Liver (tissue), 9 donors: ENCODE measurements around the gene MEGF11. TPM values are rescaled to one million over a fixed set of nuclear protein-coding genes. Genes with fewer than 3 reads are reported as not detected.
A peak's percentile ranks its signal among the peaks of the same experiment; 100 is the strongest.

Experiments used
- DNase-seq: peaks from one replicate; pipeline ENCODE4 v3.0.0-alpha.2; 2017; ENCODE audit warnings: low spot score
- H3K27ac ChIP-seq, 2 donors: one replicate each; pipeline ENCODE4 v1.7.0; 2013; ENCODE audit warnings: inconsistent platforms in 2 of 2, low read length in 2 of 2, control low read depth in 1 of 2, low read depth in 1 of 2, mild to moderate bottlenecking in 1 of 2
- H3K27me3 ChIP-seq, 4 donors: one replicate each; pipeline versions ENCODE4 v1.6.1 to v1.7.0; 2013; ENCODE audit warnings: low read length in 3 of 4, inconsistent platforms in 1 of 4, mild to moderate bottlenecking in 1 of 4, moderate library complexity in 1 of 4; ENCODE audit not compliant: control insufficient read depth in 4 of 4, insufficient read depth in 4 of 4
- H3K36me3 ChIP-seq, 4 donors: one replicate each; pipeline versions ENCODE4 v1.6.1 to v1.7.0; 2013; ENCODE audit warnings: low read length in 3 of 4, mild to moderate bottlenecking in 3 of 4, low read depth in 1 of 4, moderate library complexity in 1 of 4; ENCODE audit not compliant: control insufficient read depth in 4 of 4, insufficient read depth in 3 of 4
- H3K4me1 ChIP-seq, 4 donors: one replicate each; pipeline versions ENCODE4 v1.6.1 to v1.7.0; 2013; ENCODE audit warnings: low read length in 3 of 4, mild to moderate bottlenecking in 3 of 4, moderate library complexity in 1 of 4; ENCODE audit not compliant: control insufficient read depth in 4 of 4, insufficient read depth in 4 of 4
- H3K4me3 ChIP-seq, 3 donors: one replicate each; pipeline versions ENCODE4 v1.6.1 to v1.7.0; 2013; ENCODE audit warnings: low read length in 3 of 3, control low read depth in 1 of 3, low read depth in 1 of 3, mild to moderate bottlenecking in 1 of 3
- H3K9ac ChIP-seq, 2 donors: one replicate each; pipeline ENCODE4 v1.7.0; 2013; ENCODE audit warnings: low read length in 2 of 2, mild to moderate bottlenecking in 2 of 2, moderate library complexity in 2 of 2, control low read depth in 1 of 2, low read depth in 1 of 2
- H3K9me3 ChIP-seq, 4 donors: one replicate each; pipeline versions ENCODE4 v1.6.1 to v1.7.0; 2013; ENCODE audit warnings: low read length in 3 of 4; ENCODE audit not compliant: control insufficient read depth in 4 of 4
- ATF3 ChIP-seq: IDR thresholded peaks from 2 replicates; pipeline ENCODE4 v1.6.1; 2016; ENCODE audit warnings: antibody characterized with exemption
- FOXA1 ChIP-seq: IDR thresholded peaks from 2 replicates; pipeline ENCODE4 v1.6.1; 2016; ENCODE audit warnings: antibody characterized with exemption
- GABPA ChIP-seq, 2 donors: IDR thresholded peaks in 1 of 2; conservative IDR thresholded peaks in 1 of 2; 2 replicates each; pipeline ENCODE4 v1.6.1; 2016; ENCODE audit warnings: antibody characterized with exemption in 2 of 2, mild to moderate bottlenecking in 1 of 2, moderate library complexity in 1 of 2
- MAX ChIP-seq: IDR thresholded peaks from 2 replicates; pipeline ENCODE4 v1.6.1; 2016; ENCODE audit warnings: antibody characterized with exemption
- NR2F2 ChIP-seq: IDR thresholded peaks from 2 replicates; pipeline ENCODE4 v1.6.1; 2016; ENCODE audit warnings: antibody characterized with exemption
- RAD21 ChIP-seq, 2 donors: IDR thresholded peaks; 2 replicates each; pipeline ENCODE4 v1.6.1; 2016; ENCODE audit warnings: antibody characterized with exemption in 2 of 2, mild to moderate bottlenecking in 2 of 2
- RXRA ChIP-seq, 2 donors: IDR thresholded peaks; 2 replicates each; pipeline ENCODE4 v1.6.1; 2017 to 2018; ENCODE audit warnings: antibody characterized with exemption in 2 of 2, mild to moderate bottlenecking in 1 of 2
- SP1 ChIP-seq: IDR thresholded peaks from 2 replicates; pipeline ENCODE4 v1.6.1; 2018; ENCODE audit warnings: antibody characterized with exemption, mild to moderate bottlenecking
- TAF1 ChIP-seq: conservative IDR thresholded peaks from 2 replicates; pipeline ENCODE4 v1.6.1; 2016; ENCODE audit warnings: antibody characterized with exemption, mild to moderate bottlenecking
- YY1 ChIP-seq: IDR thresholded peaks from 2 replicates; pipeline ENCODE4 v1.6.1; 2016; ENCODE audit warnings: antibody characterized with exemption, mild to moderate bottlenecking
- WGBS: extraction: QIAGEN DNeasy Blood & Tissue Kit; methylation state at CpG from one replicate; pipeline ENCODE4 v1.1.7; 2013; 5-methylcytosine and 5-hydroxymethylcytosine counted together
- polyA plus RNA-seq, 2 donors: library from polyadenylated mRNA; stranded (reverse) in 1 of 2; unstranded in 1 of 2; fragments of 200-250 nt in 1 of 2; fragments of >200 nt in 1 of 2; fragmentation: Nextera tagmentation in 1 of 2; extraction: Ambion mirVana in 1 of 2; gene quantifications; one replicate each; pipeline versions ENCODE4 v1.2.1 to v1.2.3, GENCODE V29; 2013 to 2015
- total RNA-seq, 2 donors: library from RNA; depleted of rRNA; stranded (reverse); fragments of >200 nt; gene quantifications; one replicate each; pipeline ENCODE4 v1.2.3, GENCODE V29; 2014
- TF ChIP-seq, protein P1 (sequence below): fragments of 150-350 bp; IDR thresholded peaks from 2 replicates; pipeline ENCODE4 v1.5.1; 2017; ENCODE audit warnings: improper control_type of control experiment, low read depth, low read length; ENCODE audit not compliant: missing input control
- TF ChIP-seq, protein P2 (sequence below): IDR thresholded peaks from 2 replicates; pipeline ENCODE4 v1.6.1; 2016; ENCODE audit warnings: antibody characterized with exemption
- donor health status: healthy.
- donor health status: healthy.
- donor health status: healthy.
- donor health status: healthy.
- donor health status: healthy.

The MEGF11 gene
- total and polyA plus RNA-seq, 4 donors: under 0.01 to 0.51 (median 0.03) TPM; not detected in 1

DNA sequence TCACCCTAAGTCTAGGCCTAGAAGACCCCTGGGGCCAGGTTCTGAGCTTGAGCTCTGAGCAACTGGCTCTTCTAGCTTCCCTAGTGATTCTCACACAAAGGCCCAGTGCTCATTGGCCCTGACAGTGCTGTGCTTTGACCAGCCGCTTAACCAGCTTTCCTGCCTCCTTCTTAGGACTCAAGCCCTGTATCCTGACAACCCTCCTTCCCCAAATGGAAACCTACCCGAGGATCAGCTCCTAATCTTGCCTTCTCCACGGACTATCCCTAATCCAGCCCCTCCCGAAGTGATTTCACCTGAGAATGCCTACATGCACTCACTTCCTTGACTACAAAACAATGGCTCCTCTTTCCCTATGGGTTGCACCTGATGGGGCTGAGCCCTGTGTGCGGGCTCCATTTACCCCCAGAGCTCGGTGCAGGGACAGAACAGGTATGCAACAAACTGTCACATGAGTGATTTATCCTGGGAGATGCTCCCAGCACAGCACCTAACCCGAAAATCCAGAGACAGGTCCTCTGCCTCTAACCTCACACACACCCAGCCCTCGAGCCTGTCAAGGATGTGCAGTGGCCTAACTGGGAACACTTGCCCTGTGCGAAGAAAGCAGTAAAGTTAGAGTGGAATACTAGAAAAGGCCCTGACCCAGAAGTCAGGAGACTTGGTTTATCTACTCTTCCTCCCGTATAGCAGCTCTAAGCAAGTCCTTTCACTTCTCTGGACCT is 2.3 kb downstream of the MEGF11 start:
- peaks cover 15 to 26% (median 21%) of the 10 kb centered on the region in 4 donors for H3K4me1 ChIP-seq
- no peak overlapping the region for H3K27ac ChIP-seq
- WGBS: 47% methylated on average over 10 of the region's 10 CpGs
- no peak overlapping the region for H3K9ac ChIP-seq
- DNase-seq: no peak
- H3K9me3 ChIP-seq: no peaks in the 10 kb centered on the region
- peak overlapping the region in 1 of 3 donors; percentile 54 for H3K4me3 ChIP-seq
- H3K27me3 ChIP-seq: peaks cover 0 to 13% (median 8%) of the 10 kb centered on the region in 4 donors
- H3K36me3 ChIP-seq: peaks cover 0 to 1% (median 0%) of the 10 kb centered on the region in 4 donors
- TF ChIP-seq, protein P1, sequence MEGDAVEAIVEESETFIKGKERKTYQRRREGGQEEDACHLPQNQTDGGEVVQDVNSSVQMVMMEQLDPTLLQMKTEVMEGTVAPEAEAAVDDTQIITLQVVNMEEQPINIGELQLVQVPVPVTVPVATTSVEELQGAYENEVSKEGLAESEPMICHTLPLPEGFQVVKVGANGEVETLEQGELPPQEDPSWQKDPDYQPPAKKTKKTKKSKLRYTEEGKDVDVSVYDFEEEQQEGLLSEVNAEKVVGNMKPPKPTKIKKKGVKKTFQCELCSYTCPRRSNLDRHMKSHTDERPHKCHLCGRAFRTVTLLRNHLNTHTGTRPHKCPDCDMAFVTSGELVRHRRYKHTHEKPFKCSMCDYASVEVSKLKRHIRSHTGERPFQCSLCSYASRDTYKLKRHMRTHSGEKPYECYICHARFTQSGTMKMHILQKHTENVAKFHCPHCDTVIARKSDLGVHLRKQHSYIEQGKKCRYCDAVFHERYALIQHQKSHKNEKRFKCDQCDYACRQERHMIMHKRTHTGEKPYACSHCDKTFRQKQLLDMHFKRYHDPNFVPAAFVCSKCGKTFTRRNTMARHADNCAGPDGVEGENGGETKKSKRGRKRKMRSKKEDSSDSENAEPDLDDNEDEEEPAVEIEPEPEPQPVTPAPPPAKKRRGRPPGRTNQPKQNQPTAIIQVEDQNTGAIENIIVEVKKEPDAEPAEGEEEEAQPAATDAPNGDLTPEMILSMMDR: no peak
- TF ChIP-seq, protein P2, sequence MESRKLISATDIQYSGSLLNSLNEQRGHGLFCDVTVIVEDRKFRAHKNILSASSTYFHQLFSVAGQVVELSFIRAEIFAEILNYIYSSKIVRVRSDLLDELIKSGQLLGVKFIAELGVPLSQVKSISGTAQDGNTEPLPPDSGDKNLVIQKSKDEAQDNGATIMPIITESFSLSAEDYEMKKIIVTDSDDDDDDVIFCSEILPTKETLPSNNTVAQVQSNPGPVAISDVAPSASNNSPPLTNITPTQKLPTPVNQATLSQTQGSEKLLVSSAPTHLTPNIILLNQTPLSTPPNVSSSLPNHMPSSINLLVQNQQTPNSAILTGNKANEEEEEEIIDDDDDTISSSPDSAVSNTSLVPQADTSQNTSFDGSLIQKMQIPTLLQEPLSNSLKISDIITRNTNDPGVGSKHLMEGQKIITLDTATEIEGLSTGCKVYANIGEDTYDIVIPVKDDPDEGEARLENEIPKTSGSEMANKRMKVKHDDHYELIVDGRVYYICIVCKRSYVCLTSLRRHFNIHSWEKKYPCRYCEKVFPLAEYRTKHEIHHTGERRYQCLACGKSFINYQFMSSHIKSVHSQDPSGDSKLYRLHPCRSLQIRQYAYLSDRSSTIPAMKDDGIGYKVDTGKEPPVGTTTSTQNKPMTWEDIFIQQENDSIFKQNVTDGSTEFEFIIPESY: no peak
- TF ChIP-seq SP1 (no peak), ATF3 (no peak)

DNA sequence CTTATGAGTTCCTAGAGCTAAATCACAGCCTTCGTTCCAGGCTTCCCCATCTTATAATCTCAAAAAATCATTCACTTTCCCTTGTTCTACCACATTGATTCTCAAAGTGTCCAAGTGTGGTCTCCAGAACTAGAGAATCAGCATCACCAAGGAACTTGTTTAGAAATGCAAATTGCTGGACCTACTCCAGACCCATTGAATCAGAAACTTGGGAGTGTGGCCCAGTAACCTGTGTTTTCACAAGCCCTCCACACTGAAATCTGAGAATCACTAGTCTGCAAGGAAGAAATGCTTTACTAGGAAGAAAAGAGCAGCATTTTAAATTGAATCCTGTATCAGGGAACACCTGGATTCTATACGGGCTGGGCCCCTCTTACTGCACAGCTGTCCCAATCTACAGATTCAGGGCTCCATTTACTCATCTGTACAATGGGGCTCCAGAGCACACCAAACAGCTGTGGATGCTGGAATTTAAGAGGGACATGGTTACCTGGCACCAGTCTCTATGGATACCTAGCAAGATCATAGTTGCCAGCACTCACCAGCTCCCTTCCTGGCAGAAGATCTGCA is 3.9 kb downstream of the MEGF11 start:
- H3K27me3 ChIP-seq: peaks cover 0 to 7% (median 6%) of the 10 kb centered on the region in 4 donors

GRCh38 chr15:66246937-66247336 is 6.6 kb downstream of the MEGF11 start:
- Histone ChIP-seq H3K27me3 (peaks cover 0 to 5% (median 3%) of the 10 kb centered on the region in 4 donors), H3K36me3 (peaks cover 0 to 1% (median 0%) of the 10 kb centered on the region in 4 donors), H3K9me3 (no peaks in the 10 kb centered on the region), H3K27ac (no peak overlapping the region), H3K9ac (no peak overlapping the region), H3K4me1 (peaks cover 0 to 3% (median 0%) of the 10 kb centered on the region in 4 donors), H3K4me3 (no peak overlapping the region)
- no peak for DNase-seq
- WGBS: 83% methylated on average over 1 of the region's 1 CpG
- TF ChIP-seq, protein P2: no peak
- TF ChIP-seq GABPA (IDR thresholded peaks at IDR 0.05 in 1 of 2, conservative IDR thresholded peaks at IDR 0.05 in 1 of 2) (no peak), FOXA1 (no peak), MAX (no peak), YY1 (no peak), TAF1 (no peak), RAD21 (IDR thresholded peaks at IDR 0.05) (no peak), NR2F2 (no peak), RXRA (IDR thresholded peaks at IDR 0.05) (no peak)
- TF ChIP-seq, protein P1: no peak

More for the DNA sequence above, 3.9 kb downstream of the MEGF11 start:
- TF ChIP-seq, protein P2: no peak
- TF ChIP-seq SP1 (no peak), RXRA (IDR thresholded peaks at IDR 0.05) (no peak)
- DNase-seq: no peak
- peaks cover 0 to 1% (median 0%) of the 10 kb centered on the region in 4 donors for H3K36me3 ChIP-seq
- no peak overlapping the region for H3K4me3 ChIP-seq
- WGBS: 85% methylated on average over 2 of the region's 2 CpGs
- peaks cover 15 to 26% (median 21%) of the 10 kb centered on the region in 4 donors for H3K4me1 ChIP-seq
- H3K27ac ChIP-seq: no peak overlapping the region
- no peak overlapping the region for H3K9ac ChIP-seq
- no peaks in the 10 kb centered on the region for H3K9me3 ChIP-seq
